HG02678 (cell line): ENCODE data around the gene UBAP2.
A peak's percentile ranks its signal among the peaks of the same experiment; 100 is the strongest.
"Not testable (repeated sequence)": the region's sequence is repeated elsewhere in the genome, so short reads cannot be mapped to it uniquely, and the experiment has no call there.

ENCODE experiments used
- ATAC-seq: cut with Tn5 transposase; IDR thresholded peaks from one replicate; pipeline ENCODE4 v1.9.1; 2021; ENCODE audit warnings: mild to moderate bottlenecking, moderate library complexity; ENCODE audit not compliant: unreplicated experiment

Gene UBAP2

DNA sequence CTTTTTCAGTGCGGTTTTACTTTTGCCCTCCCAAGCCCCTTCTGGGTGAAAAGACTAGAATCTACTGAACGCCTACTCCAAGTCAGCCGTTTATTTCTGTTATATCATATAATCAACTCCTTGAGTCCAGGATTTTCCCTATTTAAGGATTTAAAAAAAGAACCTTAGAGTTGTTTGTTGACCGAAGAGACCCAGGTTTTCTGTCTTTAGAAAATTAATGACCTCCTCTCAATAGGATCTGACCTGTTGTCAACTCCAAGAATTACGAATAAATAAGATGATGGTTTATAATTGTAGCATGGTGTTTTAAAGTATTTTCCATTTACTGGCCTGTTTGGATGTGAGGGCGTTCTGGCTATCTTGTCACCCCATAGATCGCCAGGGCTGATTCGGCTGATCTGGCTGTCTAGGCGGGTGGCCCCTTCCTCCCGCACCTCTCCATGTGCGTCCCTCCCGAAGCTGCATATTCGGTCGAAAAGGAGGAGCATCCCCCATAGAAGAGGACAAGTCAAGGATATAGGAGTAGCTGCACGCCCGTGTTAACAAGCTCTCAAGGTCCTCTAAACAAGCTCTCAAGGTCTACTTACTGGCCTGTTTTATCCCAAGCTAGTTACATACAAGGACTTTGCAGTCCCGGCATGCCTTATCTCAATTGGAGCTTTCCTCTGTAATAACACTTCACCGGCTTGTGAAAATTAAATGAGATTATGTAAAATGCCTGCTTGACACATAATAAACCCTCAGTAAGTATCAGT, 1.1 kb upstream of the UBAP2 start:
- no peak for ATAC-seq

GRCh38 chr9:34047864-34048726, 592 bp downstream of the UBAP2 start:
- ATAC-seq = peak; percentile 23

DNA sequence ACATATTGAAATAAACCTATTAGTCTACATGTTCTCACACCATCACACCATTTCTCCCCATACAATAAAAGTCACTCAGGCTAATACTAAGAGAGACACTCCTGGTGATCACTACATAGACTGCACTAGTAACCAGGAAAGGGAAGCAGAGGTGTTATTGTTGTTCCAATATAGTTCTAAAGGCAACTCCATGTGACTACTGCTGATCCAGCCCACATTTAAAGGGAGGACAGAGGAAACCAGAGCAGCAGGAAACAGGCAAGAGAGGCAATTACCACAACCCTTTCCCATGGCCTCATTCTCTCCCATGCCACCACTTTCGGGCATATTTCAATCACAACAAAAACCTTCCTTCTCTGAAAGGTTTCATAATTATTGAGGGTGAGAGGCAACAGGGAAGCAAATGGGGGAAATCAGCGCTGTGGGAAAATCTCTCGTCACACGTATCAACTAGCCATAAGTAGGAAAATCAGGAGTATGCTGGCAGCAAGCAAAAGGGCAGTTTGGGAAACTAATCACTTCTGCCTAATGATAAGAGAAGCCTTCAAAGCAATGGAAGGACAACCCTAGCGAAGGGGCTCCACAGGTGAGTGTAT, 1.8 kb downstream of the UBAP2 start:
- no peak for ATAC-seq

DNA sequence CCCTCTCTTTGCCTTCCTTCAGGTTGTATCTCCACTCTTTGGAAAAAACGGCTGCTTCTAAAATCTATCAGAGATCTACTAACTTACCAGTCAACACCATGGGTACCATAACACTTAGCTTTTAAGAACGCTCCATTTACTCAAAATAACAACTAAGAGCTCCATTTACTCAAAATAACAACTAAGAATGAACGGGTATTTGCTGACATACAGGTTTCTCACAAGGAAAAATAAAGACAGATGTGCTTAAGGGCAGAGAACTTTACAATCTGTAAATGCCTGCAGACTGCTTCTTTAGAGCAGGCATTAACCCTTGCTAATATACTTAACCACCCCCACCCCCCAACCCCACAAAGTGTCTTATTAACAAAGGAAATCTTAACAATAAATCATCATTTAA, 2.8 kb downstream of the UBAP2 start:
- no peak for ATAC-seq

- ATAC-seq = not testable (repeated sequence)
Measured at GRCh38 chr9:34042074-34042473, 6.6 kb downstream of the UBAP2 start.

DNA sequence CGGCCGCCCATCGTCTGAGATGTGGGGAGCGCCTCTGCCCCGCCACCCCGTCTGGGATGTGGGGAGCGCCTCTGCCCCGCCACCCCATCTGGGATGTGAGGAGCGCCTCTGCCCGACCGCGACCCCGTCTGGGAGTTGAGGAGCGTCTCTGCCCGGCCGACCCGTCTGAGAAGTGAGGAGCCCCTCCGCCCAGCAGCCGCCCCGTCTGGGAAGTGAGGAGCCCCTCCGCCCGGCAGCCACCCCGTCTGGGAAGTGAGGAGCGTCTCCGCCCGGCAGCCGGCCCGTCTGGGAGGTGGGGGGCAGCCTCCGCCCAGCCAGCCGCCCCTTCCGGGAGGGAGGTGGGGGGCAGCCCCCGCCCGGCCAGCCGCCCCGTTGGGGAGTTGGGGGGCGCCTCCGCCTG, 9.8 kb downstream of the UBAP2 start:
- ATAC-seq = not testable (repeated sequence)

DNA sequence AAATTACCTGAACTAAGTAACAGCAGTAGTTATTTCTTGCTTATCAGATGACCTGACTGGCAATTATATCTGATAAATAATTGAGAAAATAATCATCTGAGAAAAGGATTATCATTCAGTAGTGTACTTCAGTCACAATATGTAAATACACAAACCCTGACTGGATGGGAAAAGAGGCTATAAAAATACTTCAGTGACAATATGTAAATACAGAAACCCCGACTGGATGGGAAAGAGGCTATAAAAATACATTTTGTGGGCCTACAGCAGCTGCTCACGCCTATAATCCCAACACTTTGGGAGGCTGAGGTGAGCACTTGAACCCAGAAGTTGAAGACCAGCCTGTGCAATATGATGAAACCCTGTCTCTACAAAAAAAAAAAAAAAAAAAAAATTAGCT, 11.1 kb downstream of the UBAP2 start:
- no peak for ATAC-seq

DNA sequence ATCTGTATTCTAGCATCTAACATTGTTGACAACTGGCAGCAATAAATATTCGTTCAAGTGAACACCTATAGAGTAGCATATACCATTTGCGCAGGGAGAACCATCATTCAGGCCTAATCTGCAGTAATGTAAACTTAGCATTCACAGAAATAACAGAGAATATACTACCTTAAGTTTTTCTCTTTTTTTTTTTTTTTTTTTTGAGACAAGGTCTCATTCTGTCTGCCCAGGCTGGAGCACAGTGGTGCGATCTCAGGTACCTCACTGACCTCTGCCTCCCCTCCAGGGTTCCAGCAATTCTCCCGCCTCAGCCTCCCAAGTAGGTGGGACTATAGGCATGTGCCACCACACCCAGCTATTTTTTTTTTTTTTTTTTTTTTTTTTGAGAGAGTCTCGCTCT, 12.1 kb downstream of the UBAP2 start:
- no peak for ATAC-seq

GRCh38 chr9:34035656-34036055, 13.0 kb downstream of the UBAP2 start:
- no peak for ATAC-seq

- ATAC-seq = no peak
Measured at GRCh38 chr9:34034698-34035065, 14.0 kb downstream of the UBAP2 start.

DNA sequence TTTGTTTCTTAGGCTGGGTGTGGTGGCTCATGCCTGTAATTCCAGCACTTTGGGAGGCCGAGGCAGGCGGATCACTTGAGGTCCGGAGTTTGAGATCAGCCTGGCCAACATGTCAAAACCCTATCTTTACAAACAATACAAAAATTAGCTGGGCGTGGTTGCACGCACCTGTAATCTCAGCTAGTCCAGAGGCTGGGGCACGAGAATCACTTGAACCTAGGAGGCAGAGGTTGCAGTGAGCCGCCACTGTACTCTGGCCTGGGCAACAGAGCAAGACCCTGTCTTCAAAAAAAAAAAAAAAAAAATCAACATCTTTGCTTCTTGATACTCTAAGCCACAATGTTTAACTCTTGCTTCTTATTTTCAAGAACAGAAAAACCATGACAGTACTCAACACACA, 16.1 kb downstream of the UBAP2 start:
- ATAC-seq = no peak

DNA sequence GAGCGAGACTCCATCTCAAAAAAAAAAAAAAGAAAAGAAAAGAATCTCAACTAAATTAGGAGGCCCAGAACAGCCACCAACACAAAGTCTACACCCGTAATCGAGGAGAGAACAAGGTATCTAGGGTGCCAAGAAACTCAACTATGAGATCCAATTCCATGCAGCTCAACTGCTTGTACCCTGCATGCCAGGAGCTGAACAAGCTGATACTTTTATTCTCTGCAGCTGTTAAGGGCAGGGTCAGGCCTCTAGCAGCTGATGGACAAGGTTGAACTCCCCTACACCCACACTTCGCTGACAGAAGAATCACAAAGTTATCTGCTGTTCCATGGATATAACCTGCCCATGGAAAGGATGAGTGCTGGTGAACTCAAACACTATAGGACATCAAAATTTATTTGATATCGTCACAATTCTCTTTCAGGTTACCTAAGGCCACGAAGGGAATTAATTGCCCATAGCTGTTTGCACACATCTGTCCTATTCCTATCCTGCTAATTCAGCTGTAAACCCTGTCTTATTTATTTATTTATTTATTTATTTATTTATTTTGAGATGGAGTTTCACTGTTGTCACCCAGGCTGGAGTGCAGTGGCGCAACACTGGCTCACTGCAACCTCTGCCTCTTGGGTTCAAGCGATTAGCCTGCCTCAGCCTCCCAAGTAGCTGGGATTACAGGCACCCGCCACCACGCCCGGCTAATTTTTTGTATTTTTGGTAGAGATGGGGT, 20.7 kb downstream of the UBAP2 start:
- ATAC-seq = no peak

- ATAC-seq = no peak
Measured at GRCh38 chr9:34025811-34026210, 22.9 kb downstream of the UBAP2 start.

- ATAC-seq = no peak
Measured at GRCh38 chr9:34025062-34025461, 23.6 kb downstream of the UBAP2 start.

DNA sequence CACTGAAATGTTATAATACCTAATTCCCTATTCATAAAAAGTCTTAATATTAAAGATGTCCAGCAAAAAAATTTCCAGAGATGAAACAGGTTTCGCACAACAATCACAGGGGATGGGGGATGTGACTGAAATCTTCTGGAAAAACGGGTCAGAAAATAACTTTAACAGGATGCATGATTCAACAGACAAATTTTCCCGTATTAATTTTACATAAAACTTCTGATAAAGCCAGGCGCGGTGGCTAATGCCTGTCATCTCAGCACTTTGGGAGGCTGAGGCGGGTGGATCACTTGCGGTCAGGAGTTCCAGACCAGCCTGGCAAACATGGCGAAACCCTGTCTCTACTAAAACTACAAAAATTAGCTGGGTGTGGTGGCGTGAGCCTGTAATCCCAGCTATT, 24.2 kb downstream of the UBAP2 start:
- ATAC-seq = not testable (repeated sequence)

DNA sequence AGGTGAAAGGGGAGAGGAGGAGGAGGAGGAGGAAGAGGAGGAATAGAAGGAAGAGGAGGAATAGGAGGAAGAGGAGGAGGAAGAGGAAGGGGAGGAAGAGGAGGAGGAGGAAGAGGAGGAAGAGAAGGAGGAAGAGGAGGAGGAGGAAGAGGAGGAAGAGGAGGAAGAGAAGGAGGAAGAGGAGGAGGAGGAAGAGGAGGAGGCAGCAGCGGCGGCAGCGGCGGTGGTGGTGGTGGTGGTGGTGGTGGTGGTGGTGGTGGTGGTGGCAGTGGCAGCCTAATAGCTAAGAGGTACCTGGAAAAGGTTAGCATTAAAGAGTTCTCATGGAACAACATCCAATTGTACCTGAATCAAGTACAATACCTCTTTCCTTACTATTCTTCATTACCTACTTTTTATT, 32.5 kb downstream of the UBAP2 start:
- no peak for ATAC-seq

- no peak for ATAC-seq
Measured at GRCh38 chr9:34010979-34011378, 37.7 kb downstream of the UBAP2 start.

- no peak for ATAC-seq
Measured at GRCh38 chr9:34001951-34002350, 46.7 kb downstream of the UBAP2 start.

- no peak for ATAC-seq
Measured at GRCh38 chr9:34001298-34001697, 47.4 kb downstream of the UBAP2 start.

GRCh38 chr9:33995449-33995848, 53.2 kb downstream of the UBAP2 start:
- no peak for ATAC-seq

DNA sequence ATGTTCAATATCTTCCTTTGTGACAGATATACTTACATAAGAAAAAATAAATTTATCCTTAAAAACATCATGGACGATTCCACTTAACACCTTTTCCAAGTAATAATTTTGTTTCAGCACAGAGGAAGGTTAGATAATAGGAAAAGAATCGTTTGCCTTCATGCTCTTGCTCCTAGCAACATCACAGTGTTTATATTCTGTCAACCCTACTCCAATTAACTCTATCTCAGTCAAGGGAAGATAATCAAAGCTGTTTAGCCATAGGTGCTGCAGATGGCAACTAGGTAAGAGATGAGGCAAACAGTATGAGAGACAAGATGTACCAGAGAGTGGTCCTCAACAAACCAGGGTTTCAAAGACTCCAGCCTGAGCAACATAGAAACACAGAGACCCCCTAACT, 55.6 kb downstream of the UBAP2 start:
- ATAC-seq = no peak
